GM19467 (cell line): ENCODE measurements around the gene AGPAT4.

Source experiments
- ATAC-seq: cut with Tn5 transposase; IDR thresholded peaks from one replicate; pipeline ENCODE4 v1.9.1; 2021; ENCODE audit warnings: mild to moderate bottlenecking, moderate library complexity; ENCODE audit not compliant: unreplicated experiment

AGPAT4 gene

DNA sequence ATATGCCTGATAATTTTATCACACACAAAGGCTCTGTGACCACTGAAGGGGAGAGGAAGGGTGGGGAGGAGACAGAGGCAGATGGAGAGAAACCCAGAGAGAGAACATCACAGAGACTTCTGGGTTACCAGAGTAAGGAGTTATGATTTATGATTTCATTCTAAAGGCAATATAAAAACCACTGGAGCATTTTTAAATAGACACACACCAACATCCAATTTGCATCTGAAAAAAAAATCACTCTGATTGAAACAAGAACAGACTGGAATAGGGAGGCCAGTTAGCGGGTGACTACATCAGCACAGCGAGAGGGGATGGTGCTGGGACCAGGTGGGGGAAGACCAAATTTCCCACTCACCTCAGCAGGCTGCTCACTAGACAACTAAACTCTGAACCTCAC is 104.8 kb downstream of the AGPAT4 start:
- no peak for ATAC-seq

DNA sequence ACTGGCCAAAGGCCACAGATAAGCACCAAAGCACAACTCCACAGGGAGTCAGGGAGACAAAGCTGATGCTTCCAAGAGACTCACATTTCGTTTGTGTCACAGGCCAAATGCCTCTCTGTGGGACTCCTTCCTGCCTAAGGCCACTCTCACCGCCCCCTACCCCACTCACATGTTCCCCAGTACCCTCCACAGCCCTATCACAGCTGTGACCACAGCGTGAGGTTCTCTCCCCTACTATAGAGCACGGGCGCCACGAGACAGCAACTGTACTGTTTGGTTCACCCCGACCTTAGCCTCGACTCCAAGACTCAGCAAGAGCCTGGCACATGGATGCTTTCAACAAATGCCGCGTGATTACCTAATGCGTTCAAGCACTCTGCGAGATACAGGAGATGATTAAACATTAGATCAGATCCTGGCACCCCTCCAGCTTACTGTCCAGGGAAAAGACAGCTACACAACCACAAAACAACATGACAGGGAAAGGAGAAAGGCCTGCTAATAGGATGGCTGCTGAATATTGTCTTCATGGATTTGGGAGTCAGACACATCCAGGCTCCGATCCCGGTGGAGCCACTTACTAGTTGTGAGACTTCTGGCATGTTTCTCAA is 105.5 kb downstream of the AGPAT4 start:
- ATAC-seq = no peak

DNA sequence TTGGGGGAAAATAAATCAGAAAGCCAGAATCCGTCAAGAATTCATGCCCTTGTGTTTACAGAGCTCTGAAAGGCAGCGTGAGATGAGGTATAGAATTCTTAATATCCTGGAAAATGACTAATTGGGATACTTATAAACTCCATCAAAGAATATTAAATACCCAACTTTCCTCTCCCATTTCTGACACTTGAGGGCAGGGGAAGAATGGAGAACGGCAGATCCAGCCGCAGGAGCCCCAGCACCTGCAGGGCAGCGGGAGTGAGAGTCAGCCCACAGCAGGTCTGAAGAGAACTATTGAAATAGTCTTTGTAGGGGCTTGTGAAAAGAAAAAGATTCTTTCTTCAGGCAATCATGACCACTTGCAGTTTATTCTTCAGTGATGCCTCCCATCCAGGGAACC is 107.2 kb downstream of the AGPAT4 start:
- ATAC-seq = no peak

- ATAC-seq = no peak
Observed at GRCh38 chr6:161166176-161166575, 107.7 kb downstream of the AGPAT4 start.

- no peak for ATAC-seq
Observed at GRCh38 chr6:161164182-161164625, 109.7 kb downstream of the AGPAT4 start.

GRCh38 chr6:161163466-161164181 is 110.2 kb downstream of the AGPAT4 start:
- no peak for ATAC-seq

GRCh38 chr6:161162722-161163121 is 111.1 kb downstream of the AGPAT4 start:
- no peak for ATAC-seq

DNA sequence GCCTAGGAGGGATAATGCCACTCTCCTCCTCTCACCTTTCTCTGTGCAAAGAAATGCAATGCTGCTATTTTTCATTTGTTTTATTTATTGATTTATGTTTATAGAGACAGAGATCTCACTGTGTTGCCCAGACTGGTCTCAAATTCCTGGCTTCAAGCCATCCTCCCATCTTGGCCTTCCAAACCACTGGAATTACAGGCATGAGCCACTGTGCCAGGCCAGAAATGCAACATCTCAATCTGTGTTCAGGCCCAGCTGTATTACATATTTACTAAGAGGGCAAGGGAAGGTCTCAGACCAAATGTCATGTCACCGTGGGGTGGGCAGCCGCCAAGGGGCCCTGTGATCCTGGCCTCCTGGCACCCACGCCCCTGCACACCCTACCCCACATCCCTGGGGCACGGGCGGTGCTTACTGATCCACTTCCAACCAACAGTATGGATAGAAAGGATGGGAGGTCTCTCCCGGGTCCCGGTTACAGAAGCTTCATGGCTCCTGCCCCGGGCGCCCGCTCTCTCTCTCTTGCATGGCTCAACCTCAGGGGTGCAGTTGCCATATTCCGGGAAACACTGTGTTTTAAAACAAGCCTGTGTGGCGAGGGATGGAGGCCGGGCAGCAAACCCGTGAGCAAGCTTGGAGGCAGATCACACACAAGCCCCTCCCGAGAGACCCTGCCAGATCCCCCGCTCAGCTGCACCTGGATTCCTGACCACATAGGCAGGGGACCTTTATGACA is 111.8 kb downstream of the AGPAT4 start:
- no peak for ATAC-seq

- no peak for ATAC-seq
Observed at GRCh38 chr6:161161121-161161520, 112.7 kb downstream of the AGPAT4 start.

GRCh38 chr6:161154796-161155335 is 119.0 kb downstream of the AGPAT4 start:
- no peak for ATAC-seq

- no peak for ATAC-seq
Observed at GRCh38 chr6:161153725-161154124, 120.1 kb downstream of the AGPAT4 start.

- no peak for ATAC-seq
Observed at GRCh38 chr6:161152907-161153662, 120.8 kb downstream of the AGPAT4 start.

DNA sequence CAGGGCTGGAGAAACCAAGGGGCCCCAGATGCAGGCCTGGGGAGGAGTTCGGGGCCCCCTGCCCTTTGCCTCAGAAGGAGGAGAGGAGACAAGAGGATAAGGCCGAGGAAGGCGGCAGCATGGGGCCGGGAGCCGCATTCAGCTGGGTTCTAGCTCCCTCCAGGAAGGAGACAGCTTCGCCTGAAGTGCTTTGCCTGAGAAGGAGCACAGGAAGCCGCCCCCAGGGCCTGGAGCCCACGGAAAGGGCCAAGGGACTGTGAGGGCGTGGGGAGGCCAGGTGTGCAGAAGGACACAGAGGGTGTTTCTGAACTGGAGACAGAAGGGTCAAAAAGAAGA is 121.4 kb downstream of the AGPAT4 start:
- no peak for ATAC-seq

DNA sequence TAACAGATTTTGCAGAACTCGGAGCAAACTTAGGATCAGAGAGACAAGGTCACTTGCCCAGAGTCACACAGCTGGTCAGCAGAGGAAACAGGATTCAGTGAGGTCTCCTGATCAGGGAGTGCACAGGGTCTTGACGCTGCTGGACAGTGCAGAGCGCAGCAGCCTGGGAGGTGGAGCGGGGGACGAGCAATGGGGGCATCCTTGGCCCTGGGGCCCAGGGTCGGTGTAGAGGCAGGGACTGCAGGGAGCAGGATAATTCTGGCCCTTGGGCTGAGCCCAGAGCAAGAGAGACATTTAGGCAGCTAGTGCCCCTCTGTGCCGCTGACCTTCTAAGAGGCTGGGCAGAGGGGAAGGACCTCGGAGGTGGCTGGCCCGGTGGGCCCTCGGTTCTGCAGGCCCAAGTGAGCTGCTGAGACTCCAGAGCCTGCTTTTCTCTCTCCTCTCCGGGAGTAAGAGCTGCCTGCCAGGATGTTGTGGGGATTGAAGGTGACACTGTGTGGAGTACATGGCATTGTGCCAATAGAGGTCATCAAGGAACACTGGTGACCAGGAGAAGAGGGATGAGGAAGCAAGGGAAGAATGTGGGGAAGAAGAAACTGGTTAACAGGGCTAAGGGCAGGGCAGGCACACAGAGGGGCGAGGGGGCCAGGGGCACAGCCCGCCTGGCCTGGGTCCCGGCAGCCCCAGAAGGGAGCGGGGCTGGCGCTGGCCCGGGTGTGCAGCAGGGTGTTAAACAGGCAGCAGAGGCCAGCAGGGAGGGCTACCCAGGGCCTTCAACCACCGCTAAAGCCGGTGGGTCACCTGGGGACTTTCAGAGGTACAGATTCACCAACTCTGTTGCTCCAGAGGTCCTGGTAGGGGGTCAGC is 122.0 kb downstream of the AGPAT4 start:
- no peak for ATAC-seq

DNA sequence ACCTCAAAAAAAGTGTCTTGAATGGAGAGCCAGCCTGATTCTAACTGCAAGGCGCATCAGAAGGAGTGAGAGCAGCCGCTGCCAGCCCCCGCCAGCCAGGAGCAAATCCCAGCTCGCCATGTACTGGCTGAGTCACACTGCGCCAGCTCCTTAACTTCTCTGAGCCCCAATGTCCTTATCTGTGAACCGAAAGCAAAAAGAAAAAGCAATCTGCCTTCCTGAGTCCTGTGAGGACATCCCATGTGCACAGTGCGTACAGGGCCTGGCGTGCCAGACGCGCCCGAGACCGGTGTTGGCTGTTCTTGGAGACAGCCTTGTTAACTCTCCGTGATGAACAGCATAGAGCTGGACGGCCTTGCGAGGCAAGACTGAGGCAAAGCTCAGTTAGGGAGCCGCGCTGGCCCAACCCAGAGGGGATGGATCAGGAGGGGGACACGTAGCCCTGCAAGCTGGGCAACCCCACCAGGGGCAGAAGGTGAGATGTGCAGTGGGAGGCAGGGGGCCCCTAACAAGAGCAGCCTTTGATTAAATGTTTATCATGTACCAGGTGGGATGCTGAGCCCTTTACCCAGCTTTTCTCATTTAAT is 122.7 kb downstream of the AGPAT4 start:
- no peak for ATAC-seq

DNA sequence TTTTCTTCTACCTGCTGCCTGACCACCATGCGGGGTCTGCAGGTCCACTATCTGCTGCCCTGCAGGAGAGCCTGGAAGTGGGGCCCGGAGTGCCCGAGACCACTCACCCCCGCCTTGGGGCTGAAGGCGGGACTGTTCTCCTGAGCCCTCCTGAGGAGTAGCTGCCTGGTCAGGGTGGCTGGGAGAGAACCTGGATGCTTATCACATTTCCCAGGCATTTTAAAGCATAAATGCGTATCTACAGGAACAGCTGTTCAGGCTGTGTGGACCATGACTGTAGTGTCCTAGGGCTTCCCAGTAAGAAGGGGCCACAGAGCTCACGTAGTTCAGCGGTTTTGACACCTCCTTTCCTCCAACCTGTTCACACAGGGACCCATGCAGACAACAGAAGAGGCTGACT is 123.3 kb downstream of the AGPAT4 start:
- ATAC-seq = no peak

- ATAC-seq = no peak
Observed at GRCh38 chr6:161150136-161150535, 123.7 kb downstream of the AGPAT4 start.

- ATAC-seq = no peak
Observed at GRCh38 chr6:161143663-161144430, 130.0 kb downstream of the AGPAT4 start.

DNA sequence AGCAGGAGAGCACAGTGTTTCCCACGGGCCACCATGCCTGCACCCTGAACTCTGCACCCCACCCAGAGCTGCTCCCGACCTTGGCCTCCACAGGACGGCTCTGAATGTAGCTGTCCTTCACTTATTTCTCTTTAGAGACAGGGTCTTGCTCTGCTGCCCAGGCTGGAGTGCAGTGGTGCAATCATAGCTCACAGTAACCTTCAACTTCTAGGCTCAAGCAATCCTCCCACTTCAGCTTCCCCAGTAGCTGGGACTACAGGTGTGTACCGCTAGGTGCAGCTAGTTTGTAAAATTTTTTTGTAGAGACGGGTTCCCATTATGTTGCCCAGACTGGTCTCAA is 130.9 kb downstream of the AGPAT4 start:
- no peak for ATAC-seq
